Measurements from ENCODE around the gene ZFPM1. TPM values are rescaled to one million over a fixed set of nuclear protein-coding genes. Genes with fewer than 3 reads are reported as not detected.

The ZFPM1 gene
- polyA plus RNA-seq, 3 donors: 4.7 to 5.2 (median 5.2) TPM

DNA sequence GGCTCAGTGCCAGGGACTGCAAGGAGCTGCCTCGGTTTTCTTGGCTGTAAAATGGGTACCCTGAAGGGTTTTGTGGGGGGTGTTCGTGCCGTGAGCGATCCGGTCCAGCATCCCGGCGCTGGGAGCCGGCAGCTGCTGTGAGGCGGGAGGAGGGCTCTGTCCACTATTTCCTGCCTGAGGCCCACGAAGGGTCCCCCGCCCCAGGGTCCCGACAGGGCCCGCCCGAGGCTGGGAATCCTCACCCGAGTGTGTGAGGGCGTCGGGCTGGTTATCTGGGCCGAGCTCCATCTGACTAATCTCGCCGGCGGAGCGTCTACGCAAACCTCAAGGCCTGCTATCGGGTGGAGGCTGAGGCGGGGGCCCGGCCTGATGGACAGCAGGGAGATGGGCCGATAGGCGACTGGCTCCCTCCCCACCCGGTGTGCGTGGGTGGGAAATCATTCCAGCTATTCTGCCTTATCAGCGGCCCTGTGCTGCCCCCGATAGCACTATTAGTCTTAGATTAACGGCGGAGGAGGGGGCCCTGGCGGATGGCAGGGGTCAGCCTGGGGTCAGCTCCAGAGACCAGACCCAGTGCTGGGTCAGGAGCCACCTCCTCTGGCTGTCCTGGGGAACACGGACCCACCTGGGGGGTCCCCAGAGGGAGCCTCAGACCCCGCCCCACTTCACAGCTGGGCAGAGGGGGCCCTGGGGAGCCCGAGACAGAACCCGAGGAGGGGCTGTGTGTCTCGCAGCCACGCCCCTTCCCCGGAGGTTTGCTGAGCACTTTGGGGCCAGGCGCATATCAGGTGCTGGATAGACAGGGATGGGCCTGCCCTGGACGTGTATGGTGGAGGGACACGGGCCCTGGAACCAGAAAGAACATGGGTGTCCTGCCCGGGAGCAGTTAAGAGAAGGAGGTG is 44.7 kb downstream of the ZFPM1 start:
- DNase-seq: no peak

DNA sequence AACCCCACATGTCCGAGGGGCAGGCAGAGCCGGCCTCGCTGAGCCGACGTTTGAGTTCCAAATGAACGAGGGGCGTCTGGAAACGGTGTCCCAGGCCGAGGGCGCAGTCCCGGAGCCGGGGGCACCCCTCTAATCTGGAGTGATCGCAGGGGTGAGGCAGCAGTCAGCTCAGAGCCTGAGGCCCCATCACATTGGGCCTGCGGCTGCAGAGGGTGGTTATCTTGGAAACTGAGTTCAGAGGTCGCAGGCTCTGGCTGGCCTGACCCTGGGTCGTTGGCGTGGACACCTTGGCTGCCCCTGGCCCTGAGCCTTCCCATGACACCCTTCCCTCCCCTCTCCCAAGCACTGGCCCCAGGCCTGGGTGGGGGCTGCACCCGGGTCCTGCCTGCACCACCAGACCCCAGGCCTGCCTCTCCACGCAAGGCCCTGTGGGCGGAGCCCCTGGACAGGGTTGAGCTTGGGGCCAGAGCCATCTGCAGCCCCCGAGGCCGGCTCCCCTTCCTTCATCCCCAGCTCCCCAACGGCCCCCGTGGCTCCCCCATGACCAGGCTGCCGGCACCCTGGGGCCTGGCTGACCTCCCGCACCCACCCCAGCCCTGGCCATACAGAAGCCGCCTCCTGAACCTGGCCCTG is 45.6 kb downstream of the ZFPM1 start:
- no peak for DNase-seq

DNA sequence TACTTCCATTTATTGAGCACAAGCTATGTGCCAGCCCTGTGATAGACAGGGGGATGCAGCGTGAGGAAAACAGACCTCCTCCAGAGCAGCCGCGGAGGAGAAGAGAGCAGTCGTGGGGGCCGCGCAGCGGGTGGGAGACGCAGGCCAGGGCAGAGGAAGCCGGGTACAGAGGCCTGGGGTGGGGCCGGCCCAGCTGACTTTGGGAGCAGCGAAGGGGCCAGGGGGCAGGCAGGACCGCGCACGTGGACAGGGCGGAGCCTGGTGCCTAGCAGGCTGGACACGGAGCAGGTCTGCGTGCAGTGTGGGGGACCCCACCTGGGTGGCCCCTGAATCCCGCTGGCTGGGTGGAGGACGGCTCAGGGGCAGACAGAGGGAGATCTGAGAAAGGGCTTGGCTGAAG is 46.2 kb downstream of the ZFPM1 start:
- DNase-seq: no peak

DNA sequence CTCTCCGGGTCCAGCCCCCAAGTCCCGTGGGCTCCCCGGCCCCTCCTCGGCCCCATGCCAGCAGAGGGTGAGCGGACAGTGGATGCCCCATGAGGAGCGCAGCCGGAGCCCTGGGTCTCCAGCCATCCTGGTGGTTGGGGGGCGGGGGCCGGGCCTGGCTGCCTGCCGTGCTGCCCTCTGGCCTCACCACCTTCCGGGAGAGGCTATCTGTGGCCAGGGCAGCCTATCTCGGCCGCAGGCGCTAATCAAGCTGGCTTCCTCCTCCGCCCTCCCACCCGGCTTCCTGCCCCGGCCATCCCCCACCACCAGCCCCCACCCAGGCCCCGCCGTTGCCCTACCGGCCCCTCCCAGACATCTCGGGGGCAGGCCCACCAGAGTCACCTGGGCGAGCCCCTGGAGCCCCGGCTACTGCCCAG is 46.8 kb downstream of the ZFPM1 start:
- no peak for DNase-seq

DNA sequence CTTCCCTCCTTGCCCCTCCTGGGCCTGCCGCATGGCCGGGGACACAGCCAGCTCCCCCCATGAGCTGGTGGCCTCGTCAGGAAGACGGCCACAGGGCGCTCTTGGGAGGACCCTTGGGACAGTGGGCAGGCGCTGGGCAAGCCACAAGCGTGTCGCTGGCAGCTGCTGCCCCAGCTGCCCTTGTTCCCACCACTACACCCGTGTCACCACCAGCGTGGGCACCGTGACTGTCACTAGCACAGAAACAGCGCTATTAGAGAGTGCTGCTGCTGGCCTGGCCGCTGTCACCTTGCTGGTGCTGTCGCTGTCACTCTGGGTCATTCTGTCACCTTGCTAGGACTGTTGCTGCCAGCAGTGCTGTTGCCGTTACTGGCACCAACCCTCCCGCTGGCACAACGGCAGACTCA is 47.2 kb downstream of the ZFPM1 start:
- DNase-seq: no peak

DNA sequence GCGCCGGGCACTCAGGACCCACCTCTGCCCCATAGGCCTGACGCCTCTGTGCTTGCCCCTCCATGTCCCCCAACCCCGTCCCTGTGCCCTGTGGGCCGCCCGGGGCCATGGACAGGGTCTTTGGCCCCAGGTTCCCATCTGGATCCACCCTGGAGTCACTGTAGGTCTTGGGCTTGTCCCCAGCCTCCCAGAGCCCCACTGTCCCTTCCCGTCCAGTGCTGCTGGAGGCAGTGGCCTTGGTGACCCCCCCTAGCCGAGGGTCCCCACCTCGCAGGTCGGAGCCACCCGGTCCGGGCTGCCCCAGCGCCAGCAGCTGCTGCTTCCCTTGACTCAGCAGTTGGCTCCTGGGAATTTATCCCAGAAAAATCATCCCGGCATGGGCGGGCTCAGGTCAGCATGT is 49.3 kb downstream of the ZFPM1 start:
- no peak for DNase-seq

DNA sequence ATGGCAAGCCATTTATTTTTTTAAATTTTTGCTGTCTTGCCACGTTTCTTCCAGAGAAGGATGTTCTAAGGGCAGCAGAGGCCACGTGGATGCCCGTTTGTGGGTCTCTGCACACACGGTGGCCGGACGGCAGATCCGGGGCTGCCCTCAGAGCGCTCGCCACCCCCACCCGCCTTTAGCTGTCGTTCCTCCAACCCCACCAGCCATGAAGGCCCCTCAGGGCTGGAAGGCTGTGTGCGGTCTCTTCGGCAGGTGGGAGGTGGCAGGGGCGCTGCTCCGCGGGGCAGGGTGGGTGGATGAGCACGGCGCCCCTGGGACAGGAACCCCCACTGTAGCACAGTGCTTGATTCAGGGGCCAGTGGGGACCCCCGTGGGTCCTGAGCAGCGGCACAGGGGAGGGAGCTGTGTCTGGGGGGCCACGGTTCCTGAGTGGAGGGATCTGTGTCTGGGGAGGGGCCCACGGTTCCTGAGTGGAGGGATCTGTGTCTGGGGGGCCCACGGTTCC is 49.7 kb downstream of the ZFPM1 start:
- no peak for DNase-seq

DNA sequence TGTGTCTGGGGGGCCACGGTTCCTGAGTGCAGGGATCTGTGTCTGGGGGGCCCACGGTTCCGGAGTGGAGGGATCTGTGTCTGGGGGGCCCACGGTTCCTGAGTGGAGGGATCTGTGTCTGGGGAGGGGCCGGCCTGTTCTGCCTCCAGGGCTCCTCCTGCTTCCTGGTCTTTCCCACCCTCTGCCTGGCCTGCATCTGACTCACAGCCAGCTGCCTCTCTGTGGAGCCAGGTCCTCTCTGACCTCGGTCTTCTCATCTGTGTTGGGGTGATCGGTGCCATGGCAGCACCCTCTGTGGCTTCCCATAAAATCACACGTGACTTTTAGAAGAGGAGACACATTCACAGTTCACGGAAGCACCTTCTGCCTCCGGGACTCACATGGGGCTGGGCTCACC is 50.3 kb downstream of the ZFPM1 start:
- DNase-seq: no peak

DNA sequence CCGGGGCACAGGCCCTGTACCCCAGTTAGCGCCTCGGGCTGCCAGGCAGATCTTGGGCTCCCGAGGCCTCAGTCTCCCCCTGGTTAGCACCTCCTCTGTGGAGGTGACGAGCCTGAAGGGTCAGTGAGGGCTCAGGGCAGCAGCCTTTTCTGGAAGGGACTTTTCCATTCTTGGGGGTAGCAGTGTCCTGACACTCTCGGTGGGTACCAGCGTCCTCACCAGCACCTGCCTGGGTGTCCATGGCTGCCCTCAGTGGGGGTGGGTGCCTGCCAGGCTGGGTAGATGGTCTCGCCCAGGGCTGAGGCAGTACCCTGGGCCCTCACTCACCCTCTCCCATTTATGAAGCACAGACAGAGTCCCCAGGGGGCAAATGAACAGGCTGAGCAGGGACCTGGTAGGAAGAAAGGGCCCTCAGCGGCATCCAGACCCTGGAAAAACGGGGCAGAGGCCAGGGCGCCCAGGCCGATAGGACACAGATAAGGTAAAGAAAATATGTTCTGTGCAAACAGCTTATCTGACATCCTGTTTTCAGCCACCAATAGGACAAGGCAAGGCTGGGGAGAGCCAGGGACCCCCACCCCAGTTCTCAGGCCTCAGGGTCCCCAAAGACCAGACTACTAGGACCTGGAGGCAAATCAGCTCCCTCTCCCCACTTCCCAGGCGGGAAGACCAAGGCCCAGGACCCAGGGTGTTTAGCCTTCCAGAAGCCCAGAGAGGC is 50.9 kb downstream of the ZFPM1 start:
- no peak for DNase-seq

DNA sequence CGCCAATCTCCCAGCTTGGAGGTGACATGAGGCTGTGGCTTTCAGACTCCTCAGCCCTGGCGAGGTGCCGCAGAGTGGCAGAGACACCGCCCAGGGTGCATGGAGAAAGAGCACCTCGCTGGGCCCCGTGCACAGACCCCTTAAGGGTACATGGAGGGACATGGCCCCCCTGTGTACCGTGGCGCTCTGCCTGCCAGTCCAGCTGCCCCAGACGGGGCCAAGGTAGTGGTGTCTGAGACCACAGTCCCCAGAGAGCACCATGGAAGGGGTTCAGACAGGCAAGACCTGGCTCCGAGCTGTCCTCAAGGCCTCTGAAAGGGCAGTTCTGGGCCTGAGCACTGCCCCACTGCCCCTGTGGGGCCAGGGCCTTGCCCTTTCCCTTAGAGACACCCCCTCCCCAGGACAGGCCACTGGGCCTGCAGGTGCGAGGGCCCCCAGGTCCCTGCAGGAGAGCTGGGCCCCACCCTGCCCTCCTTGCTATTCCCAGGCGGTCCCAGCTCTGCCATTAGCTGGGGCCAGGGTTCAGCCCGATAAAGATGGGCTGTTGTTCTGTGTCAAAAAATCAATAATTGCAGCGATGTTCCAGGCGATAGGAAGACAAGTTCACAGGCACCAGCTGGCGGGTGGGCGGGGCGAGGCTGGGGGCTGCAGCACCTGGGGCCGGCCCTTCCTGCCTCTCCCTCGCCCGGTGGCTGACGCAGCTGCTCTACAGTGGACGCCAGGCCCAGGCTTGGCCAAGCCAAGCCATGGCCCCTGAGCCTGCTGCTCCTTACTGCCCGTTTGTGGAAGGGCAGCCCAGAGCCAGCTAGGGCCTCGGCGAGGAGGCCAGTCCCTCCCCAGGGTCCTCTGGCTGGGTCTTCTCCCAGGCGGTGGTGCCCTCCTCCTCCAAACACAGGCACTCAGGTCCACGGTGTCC is 51.7 kb downstream of the ZFPM1 start:
- DNase-seq: no peak

DNA sequence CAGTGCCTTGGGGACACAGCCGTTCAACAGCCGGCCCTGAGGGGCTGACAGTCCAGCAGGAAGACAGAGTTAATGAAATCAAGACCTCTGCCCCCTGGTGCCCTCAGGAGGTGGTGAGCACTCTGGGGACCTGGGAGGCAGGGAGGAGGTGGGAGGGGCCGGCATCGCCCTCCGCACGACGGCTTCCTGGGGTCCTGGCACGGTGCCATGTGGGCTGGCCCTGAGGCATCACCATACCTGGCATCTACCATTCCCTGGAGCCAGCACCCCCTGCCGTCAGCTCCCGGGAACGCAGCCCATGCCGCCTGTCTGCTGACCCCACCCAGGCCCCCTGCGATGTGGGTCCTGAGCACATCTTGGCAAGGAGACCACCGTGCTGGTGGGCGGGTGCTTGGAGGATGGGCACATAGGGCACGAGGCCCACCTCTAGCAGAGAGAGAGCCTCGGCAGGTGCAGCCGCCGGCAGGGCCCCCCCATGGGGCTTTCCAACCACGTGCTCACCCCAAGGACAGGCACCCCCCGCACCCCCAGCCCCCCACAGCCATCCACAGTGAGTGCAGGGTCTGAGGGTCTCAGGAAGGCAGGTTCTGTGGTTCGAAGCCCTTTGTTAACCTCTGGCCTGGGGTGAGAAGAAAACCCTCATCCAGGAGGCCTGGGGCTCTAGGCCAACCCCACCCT is 52.5 kb downstream of the ZFPM1 start:
- DNase-seq: peak; percentile 39

DNA sequence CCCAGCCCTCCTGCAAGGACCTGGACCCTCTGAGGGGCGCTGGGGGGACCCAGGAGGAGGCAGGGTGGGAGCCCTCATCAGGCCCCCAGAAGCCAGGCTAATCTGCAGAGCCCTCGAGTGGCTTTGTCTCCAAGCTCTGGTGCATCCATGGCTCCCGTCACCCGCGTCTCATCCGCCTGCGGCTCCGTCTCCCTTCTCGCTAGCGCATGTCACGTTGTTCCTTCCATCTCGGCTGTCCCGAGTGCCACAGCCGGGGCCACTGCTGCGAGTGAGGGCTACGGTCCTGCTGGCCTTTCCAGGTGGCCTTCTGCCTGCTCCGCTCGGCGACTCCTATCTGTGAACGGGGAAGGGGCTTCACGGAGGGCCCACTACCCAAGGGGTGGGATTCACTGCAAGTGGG is 53.6 kb downstream of the ZFPM1 start:
- DNase-seq: no peak

DNA sequence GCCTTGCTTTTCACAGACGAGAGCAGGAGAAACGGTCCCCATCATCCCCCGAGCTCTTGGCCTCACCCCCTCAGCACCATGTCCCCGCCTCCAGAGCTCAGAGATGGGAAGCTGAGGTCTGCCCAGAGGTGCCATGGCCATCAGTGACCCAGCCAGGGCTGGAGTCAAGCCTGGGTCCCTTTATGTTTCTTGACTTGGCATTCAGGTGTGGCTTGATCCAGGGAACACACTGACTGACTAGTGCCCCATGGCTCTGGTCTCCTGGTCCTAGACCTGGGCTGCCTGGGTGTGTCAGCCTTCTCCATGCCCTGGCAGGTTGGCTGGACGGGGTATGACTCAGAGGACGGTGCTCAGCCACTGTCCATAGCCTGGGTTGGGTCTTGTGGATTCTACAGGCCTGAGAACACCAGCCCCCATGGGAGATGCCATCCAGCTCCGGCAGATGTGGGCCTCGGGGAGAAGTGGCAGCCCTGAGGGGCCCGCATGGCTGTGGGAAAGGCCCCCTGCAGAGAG is 54.2 kb downstream of the ZFPM1 start:
- no peak for DNase-seq

DNA sequence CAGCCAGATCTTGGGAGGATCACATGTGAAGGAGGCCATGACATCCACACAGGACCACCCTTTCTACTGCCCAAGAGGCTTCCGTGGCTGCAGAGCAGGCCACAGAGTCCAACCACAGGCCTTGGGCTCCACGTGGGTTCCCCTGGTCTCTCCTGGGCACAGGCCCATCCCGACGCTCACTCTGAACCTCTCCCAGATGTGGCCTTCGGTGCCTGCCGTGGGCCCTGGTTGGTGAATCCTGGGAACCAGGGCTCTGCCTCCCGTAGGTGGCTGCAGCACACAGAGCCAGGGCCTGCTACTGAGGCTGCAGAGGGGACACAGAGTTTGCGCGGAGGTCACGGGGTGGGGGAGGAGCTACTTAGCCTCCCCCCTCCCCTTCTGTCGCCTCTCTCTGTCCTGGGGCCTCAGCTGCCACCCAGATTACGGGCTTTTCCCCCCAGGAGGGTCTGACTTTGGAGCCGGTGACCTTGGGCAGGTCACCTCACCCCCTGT is 55.3 kb downstream of the ZFPM1 start:
- no peak for DNase-seq

DNA sequence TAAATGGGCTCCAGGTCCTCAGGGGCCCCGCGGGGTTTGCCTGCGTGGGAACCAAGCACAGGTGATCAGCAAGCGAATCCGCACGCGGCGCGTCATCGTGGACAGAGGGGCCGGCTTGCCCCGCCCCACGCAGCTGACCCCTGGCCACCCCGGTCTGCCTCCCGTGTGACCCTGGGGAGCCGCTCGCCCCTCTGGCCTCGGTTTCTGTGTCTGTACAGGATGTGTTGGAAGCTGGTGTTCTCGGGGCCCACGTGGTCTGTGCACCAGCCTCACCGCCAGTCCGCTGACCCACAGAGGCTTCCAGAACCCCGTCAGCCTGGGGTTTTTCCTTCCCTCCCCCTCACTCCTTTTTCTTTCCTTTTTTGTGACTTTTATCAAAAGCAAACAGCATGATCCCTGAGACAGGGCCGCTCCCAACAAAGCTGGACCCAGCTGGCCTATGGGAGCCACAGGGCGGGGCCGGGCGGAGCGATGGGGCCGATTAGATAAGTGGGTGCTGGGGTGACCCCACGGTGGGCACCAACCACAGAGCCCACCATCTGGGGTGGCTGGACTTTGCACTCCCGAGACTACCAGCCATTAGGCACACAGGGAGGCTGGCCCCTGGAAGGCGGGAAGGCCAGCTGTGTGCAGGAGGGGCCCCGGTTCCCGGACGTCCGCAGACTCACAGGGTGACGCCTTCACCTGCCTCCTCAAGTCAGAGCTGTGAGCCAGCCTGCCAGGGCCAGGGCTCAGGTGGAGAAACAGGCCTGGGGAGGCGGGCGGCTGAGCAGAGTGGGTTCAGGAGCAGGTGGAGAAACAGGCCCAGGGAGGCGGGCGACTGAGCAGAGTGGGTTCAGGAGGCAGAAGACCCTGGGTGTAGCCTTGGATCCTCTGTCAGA is 56.0 kb downstream of the ZFPM1 start:
- DNase-seq: no peak

DNA sequence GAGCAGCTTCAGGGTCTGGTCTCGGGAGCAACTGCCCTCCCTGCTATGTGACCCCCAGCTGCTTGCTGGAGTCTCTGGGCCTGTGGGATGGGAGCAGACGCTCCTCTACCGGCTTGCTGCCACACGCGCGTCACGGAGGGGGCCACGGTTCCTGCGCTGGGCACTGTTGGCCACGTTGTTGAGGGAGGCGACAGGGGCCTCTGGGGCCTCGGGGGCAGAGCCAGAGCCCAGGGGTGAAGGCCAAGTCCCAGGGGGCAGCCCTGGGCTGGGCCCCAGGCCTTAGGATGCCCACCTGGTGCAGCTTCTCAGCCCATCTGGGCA is 56.6 kb downstream of the ZFPM1 start:
- DNase-seq: no peak

DNA sequence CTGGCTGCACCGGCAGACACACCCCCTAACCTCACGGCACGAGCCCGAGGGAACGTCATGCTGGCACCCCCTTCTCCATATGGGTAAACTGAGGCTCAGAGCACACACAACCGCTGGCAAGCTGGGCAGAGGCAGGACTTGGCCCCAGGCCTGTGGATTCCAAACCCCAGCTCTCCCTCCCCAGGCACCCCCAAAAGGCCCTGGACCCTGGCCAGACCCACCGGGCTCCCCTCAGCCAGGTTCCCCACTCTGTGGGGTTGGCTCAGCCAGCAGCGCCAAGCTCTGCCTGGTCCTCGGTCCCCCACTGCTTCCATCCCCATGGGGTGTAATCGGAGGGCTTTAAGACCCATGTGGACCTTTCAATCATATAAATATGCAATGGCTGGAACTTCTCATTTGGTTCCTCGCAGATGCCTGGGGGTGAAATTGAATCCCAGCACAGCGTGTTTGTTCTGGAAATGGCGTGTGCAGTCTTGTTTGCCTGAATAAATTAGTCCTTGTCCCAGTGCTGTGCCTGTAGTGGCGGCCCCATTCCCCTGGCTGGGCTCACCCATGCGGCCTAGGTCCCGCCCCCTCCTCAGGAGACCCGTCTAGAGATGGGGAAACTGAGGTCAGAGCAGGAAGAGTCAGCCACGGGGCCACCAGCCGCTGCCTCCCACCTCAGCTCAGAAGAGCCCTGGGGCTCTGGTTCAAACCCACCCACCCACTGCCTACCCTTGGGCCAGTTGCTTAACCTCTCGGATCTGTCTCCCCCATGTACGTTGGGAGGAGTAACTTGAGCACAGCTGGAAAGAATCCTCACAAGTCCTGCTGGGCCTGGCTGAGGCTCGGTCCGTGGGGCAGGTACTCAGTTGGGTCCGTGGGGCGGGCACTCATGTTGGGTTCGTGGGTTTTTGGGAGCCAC is 57.3 kb downstream of the ZFPM1 start:
- peak; percentile 61 for DNase-seq

DNA sequence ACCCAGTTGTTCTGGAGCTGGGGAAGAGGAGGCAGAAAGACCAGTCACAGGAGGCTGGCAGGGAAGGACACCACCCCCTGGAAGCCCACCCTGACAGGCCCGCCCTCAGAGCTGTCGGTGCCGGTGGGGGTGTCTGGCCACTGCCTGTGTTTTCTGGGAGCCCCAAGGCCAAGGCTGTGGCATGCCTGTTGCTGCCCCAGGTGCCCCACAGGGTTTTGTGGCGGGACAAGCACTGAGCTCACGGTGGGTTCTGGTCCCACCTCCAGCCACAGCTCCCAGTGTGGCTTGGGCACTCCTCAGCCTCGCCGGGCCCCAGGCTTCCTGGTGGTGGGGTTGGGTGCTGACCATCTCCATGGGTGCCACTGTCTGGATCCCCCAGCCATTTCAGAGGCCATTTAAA is 58.0 kb downstream of the ZFPM1 start:
- DNase-seq: no peak

DNA sequence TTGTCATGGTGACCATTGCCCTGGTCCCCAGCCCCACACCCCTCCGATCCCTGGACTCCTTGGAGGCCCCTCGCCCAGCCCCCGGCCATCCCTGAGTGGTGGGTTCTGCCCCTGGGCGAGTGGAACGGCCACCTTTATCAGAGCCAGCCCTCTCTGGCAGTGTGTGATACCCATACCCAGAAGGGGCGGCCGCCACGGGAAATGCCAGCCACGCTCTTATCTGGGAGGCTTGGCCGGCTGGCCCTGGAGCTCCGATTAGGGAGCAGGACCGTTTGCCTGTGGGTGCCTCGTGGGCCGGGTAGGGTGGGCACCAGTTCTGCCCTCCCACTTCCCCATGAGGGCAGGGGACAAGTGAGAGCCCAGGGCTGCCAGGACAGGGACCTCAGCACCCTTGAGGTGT is 58.8 kb downstream of the ZFPM1 start:
- DNase-seq: no peak

All from renal pelvis (tissue), 4 donors.